Endothelial cell (in vitro differentiated cells): ENCODE measurements around the gene TPRA1. TPM values are rescaled to one million over a fixed set of nuclear protein-coding genes. Genes with fewer than 3 reads are reported as not detected.

ENCODE experiments used
- DNase-seq: peaks from one replicate; pipeline ENCODE4 v3.0.0; 2021; ENCODE audit warnings: low spot score
- H3K27ac Mint-ChIP-seq: one replicate; pipeline ENCODE4 v1.8.0; 2021; ENCODE audit warnings: mixed read lengths, inconsistent platforms; ENCODE audit not compliant: unreplicated experiment
- H3K27me3 Mint-ChIP-seq: one replicate; pipeline ENCODE4 v1.8.0; 2021; ENCODE audit warnings: mild to moderate bottlenecking, moderate library complexity, mixed read lengths, inconsistent platforms; ENCODE audit not compliant: unreplicated experiment
- H3K36me3 Mint-ChIP-seq: one replicate; pipeline ENCODE4 v1.8.0; 2021; ENCODE audit warnings: mild to moderate bottlenecking, low read depth, mixed read lengths, inconsistent platforms; ENCODE audit not compliant: unreplicated experiment
- H3K4me1 Mint-ChIP-seq: one replicate; pipeline ENCODE4 v1.8.0; 2021; ENCODE audit warnings: mild to moderate bottlenecking, mixed read lengths, inconsistent platforms; ENCODE audit not compliant: unreplicated experiment
- H3K4me3 Mint-ChIP-seq: one replicate; pipeline ENCODE4 v1.8.0; 2021; ENCODE audit warnings: mild to moderate bottlenecking, mixed read lengths, inconsistent platforms; ENCODE audit not compliant: unreplicated experiment
- H3K9me3 Mint-ChIP-seq: one replicate; pipeline ENCODE4 v1.8.0; 2021; ENCODE audit warnings: mixed read lengths, inconsistent platforms; ENCODE audit not compliant: unreplicated experiment
- CTCF ChIP-seq: fragments of 200-600 bp; sonication (generic); IDR thresholded peaks from one replicate; pipeline ENCODE4 v1.5.0; 2021; ENCODE audit warnings: antibody characterized with exemption; ENCODE audit not compliant: unreplicated experiment
- total RNA-seq: library from RNA; stranded (reverse); fragmentation: NEBNext Ultra II Directional; extraction: Animal tissue kit (Norgen Biotek cat#: 25700); gene quantifications from one replicate; pipeline ENCODE4 v1.2.1, GENCODE V29; 2021; ENCODE audit not compliant: unreplicated experiment

Gene TPRA1
- total RNA-seq, 1 donor from 2014 or later: 36.9 TPM

- Mint-ChIP-seq H3K9me3 (no peaks in the 10 kb centered on the region), H3K4me1 (peaks cover 28% of the 10 kb centered on the region), H3K36me3 (peaks cover 38% of the 10 kb centered on the region), H3K4me3 (no peak overlapping the region), H3K27me3 (peaks cover 10% of the 10 kb centered on the region), H3K27ac (no peak overlapping the region)
- no peak for DNase-seq
- no peak for TF ChIP-seq CTCF
Observed at GRCh38 chr3:127616836-127617605, 26.5 kb upstream of the TPRA1 start.

GRCh38 chr3:127615631-127616305 is 25.2 kb upstream of the TPRA1 start:
- TF ChIP-seq CTCF: no peak
- H3K36me3 Mint-ChIP-seq: peaks cover 36% of the 10 kb centered on the region

GRCh38 chr3:127614928-127615589 is 24.5 kb upstream of the TPRA1 start:
- H3K27ac Mint-ChIP-seq: peak overlapping the region; percentile 13
- TF ChIP-seq CTCF: no peak
- peaks cover 10% of the 10 kb centered on the region for H3K27me3 Mint-ChIP-seq
- peaks cover 35% of the 10 kb centered on the region for H3K36me3 Mint-ChIP-seq
- H3K4me3 Mint-ChIP-seq: no peak overlapping the region
- peaks cover 36% of the 10 kb centered on the region for H3K4me1 Mint-ChIP-seq
- H3K9me3 Mint-ChIP-seq: no peaks in the 10 kb centered on the region
- DNase-seq: no peak

More at GRCh38 chr3:127615631-127616305, 25.2 kb upstream of the TPRA1 start:
- H3K9me3 Mint-ChIP-seq: no peaks in the 10 kb centered on the region
- H3K27me3 Mint-ChIP-seq: peaks cover 10% of the 10 kb centered on the region
- no peak overlapping the region for H3K4me3 Mint-ChIP-seq
- no peak for DNase-seq
- H3K4me1 Mint-ChIP-seq: peaks cover 29% of the 10 kb centered on the region
- H3K27ac Mint-ChIP-seq: no peak overlapping the region

- TF ChIP-seq CTCF: no peak
- Mint-ChIP-seq H3K36me3 (peaks cover 37% of the 10 kb centered on the region), H3K4me1 (peaks cover 53% of the 10 kb centered on the region), H3K4me3 (no peak overlapping the region), H3K27ac (peak overlapping the region; percentile 30), H3K9me3 (no peaks in the 10 kb centered on the region), H3K27me3 (peaks cover 8% of the 10 kb centered on the region)
- DNase-seq: no peak
Observed at GRCh38 chr3:127613406-127613805, 22.9 kb upstream of the TPRA1 start.

GRCh38 chr3:127612966-127613365 is 22.4 kb upstream of the TPRA1 start:
- DNase-seq: no peak
- Mint-ChIP-seq H3K27me3 (peaks cover 8% of the 10 kb centered on the region), H3K4me1 (peaks cover 54% of the 10 kb centered on the region), H3K36me3 (peaks cover 37% of the 10 kb centered on the region), H3K9me3 (no peaks in the 10 kb centered on the region), H3K4me3 (no peak overlapping the region), H3K27ac (peak overlapping the region; percentile 72)
- TF ChIP-seq CTCF: no peak
